GM12878 (cell line): ENCODE measurements around the gene SHISA6. TPM values are rescaled to one million over a fixed set of nuclear protein-coding genes. Genes with fewer than 3 reads are reported as not detected.

Source experiments
- ATAC-seq: fragments of 200-7000 bp; cut with Tn5 transposase; 3 replicates; pipeline ENCODE4 v1.9.1; 2020; ENCODE audit warnings: mild to moderate bottlenecking, moderate library complexity
- BruUV-seq: library from RNA; stranded (reverse); fragments of 400-500 nt; replicated peaks from 2 replicates; lab custom pipeline; 2021; lab: Mats Ljungman, UMichigan
- CTCF ChIA-PET: fragments of 300-600 bp; sonication (Branson Sonifier 250); formaldehyde crosslinking; extraction: SDS; loops from one replicate; lab custom pipeline; 2021; ENCODE audit warnings: inconsistent platforms; lab: Yijun Ruan, JAX
- POLR2A ChIA-PET: fragments of 350-600 bp; formaldehyde crosslinking; extraction: SDS; loops from one replicate; lab custom pipeline; 2021; ENCODE audit warnings: inconsistent platforms; lab: Charles Lee
- RAD21 ChIA-PET: fragments of 300-600 bp; sonication (Branson Sonifier 250); formaldehyde crosslinking; loops from one replicate; lab custom pipeline; 2023; ENCODE audit warnings: antibody characterized with exemption; ENCODE audit not compliant: unreplicated experiment; lab: Charles Lee
- SMC1A ChIA-PET: fragments of 300-600 bp; sonication (Branson Sonifier 250); formaldehyde crosslinking; loops from one replicate; lab custom pipeline; 2023; ENCODE audit not compliant: unreplicated experiment, uncharacterized antibody; lab: Charles Lee
- DNase-seq: peaks from one replicate; pipeline ENCODE4 v3.0.0-alpha.2; 2011; ENCODE audit warnings: low read depth, low spot score
- FAIRE-seq: peaks from 3 replicates; lab custom pipeline; 2011; peaks lifted over from hg19 to GRCh38; lab: Jason Lieb, UNC
- H2AFZ ChIP-seq: 2 replicates; pipeline ENCODE4 v1.6.0; 2011; ENCODE audit warnings: low read depth, low read length, control low read depth; ENCODE audit not compliant: control insufficient read depth
- H3K27ac ChIP-seq: 2 replicates; pipeline ENCODE4 v1.5.1; 2011; ENCODE audit warnings: control low read depth; ENCODE audit not compliant: control insufficient read depth, insufficient read depth
- H3K27me3 ChIP-seq, 2 experiments: replicated peaks in 1 of 2; 2 replicates each; pipeline versions ENCODE4 v1.6.0 to v1.6.1; 2011; ENCODE audit warnings: low read length in 1 of 2; ENCODE audit not compliant: control insufficient read depth in 2 of 2, insufficient read depth in 2 of 2
- H3K36me3 ChIP-seq, 2 experiments: 2 replicates each; pipeline ENCODE4 v1.5.1; 2011; ENCODE audit warnings: low read length in 1 of 2; ENCODE audit not compliant: control insufficient read depth in 2 of 2, insufficient read depth in 2 of 2
- H3K4me1 ChIP-seq: 2 replicates; pipeline ENCODE4 v1.6.1; 2011; ENCODE audit warnings: mild to moderate bottlenecking, low read length, moderate library complexity, mixed read lengths; ENCODE audit not compliant: control insufficient read depth, insufficient read depth
- H3K4me2 ChIP-seq: 2 replicates; pipeline ENCODE4 v1.6.0; 2011; ENCODE audit warnings: control low read depth; ENCODE audit not compliant: control insufficient read depth, insufficient read depth
- H3K4me3 ChIP-seq: fragments of 200-600 bp; sonication (generic); 2 replicates; pipeline ENCODE4 v1.5.1; 2016
- H3K79me2 ChIP-seq: 2 replicates; pipeline ENCODE4 v1.6.0; 2011; ENCODE audit warnings: low read length; ENCODE audit not compliant: control insufficient read depth, insufficient read depth
- H3K9ac ChIP-seq: 2 replicates; pipeline ENCODE4 v1.8.0; 2011; ENCODE audit warnings: low read length, control low read depth, mixed read lengths; ENCODE audit not compliant: control insufficient read depth, insufficient read depth
- H3K9me3 ChIP-seq: replicated peaks from 3 replicates; pipeline ENCODE4 v1.5.1; 2011; ENCODE audit warnings: mild to moderate bottlenecking, low read length; ENCODE audit not compliant: control insufficient read depth, insufficient read depth
- H4K20me1 ChIP-seq: 2 replicates; pipeline ENCODE4 v1.6.0; 2011; ENCODE audit not compliant: control insufficient read depth, insufficient read depth
- CUX1 ChIP-seq: IDR thresholded peaks from 2 replicates; pipeline ENCODE4 v1.6.1; 2012; ENCODE audit warnings: improper control_type of control experiment, low read depth, low read length; ENCODE audit not compliant: insufficient replicate concordance
- E2F4 ChIP-seq: IDR thresholded peaks from 2 replicates; pipeline ENCODE4 v1.6.1; 2012; ENCODE audit warnings: low read depth, low read length, improper control_type of control experiment
- ELK1 ChIP-seq: IDR thresholded peaks from 2 replicates; pipeline ENCODE4 v1.6.1; 2012; ENCODE audit warnings: low read depth, low read length, improper control_type of control experiment
- ESRRA ChIP-seq: IDR thresholded peaks from 2 replicates; pipeline ENCODE4 v1.6.1; 2012; ENCODE audit warnings: mild to moderate bottlenecking, low read length, improper control_type of control experiment
- MTA2 ChIP-seq: fragments of 450-650 bp; IDR thresholded peaks from 2 replicates; pipeline ENCODE4 v1.6.1; 2016; ENCODE audit warnings: low read depth, mild to moderate bottlenecking, moderate library complexity
- NFXL1 ChIP-seq: fragments of 450-650 bp; IDR thresholded peaks from 2 replicates; pipeline ENCODE4 v1.6.1; 2017; ENCODE audit warnings: antibody characterized with exemption, mild to moderate bottlenecking, borderline replicate concordance
- RB1 ChIP-seq: fragments of 450-650 bp; formaldehyde crosslinking; IDR thresholded peaks from 2 replicates; pipeline ENCODE4 v1.6.1; 2017; ENCODE audit warnings: mild to moderate bottlenecking, borderline replicate concordance
- SRF ChIP-seq, 2 experiments: IDR thresholded peaks; 2 replicates each; pipeline ENCODE4 v1.6.1; 2011; ENCODE audit warnings: low read depth in 2 of 2, low read length in 2 of 2, mild to moderate bottlenecking in 1 of 2, moderate library complexity in 1 of 2
- STAT1 ChIP-seq: fragments of 450-650 bp; conservative IDR thresholded peaks from 2 replicates; pipeline ENCODE4 v1.6.1; 2014; ENCODE audit warnings: antibody characterized with exemption, mild to moderate bottlenecking
- TAF1 ChIP-seq: IDR thresholded peaks from 2 replicates; pipeline ENCODE4 v1.6.1; 2011; ENCODE audit warnings: mild to moderate bottlenecking, low read depth, low read length, borderline replicate concordance
- YY1 ChIP-seq: IDR thresholded peaks from 2 replicates; pipeline ENCODE4 v1.6.1; 2011; ENCODE audit warnings: low read depth, mild to moderate bottlenecking, low read length
- ZBED1 ChIP-seq: IDR thresholded peaks from 2 replicates; pipeline ENCODE4 v1.6.1; 2016; ENCODE audit warnings: borderline replicate concordance
- ZNF217 ChIP-seq: fragments of 450-650 bp; IDR thresholded peaks from 2 replicates; pipeline ENCODE4 v1.6.1; 2017; ENCODE audit warnings: antibody characterized with exemption, mild to moderate bottlenecking
- ZNF384 ChIP-seq: IDR thresholded peaks from 2 replicates; pipeline ENCODE4 v1.6.1; 2012; ENCODE audit warnings: low read depth, mild to moderate bottlenecking, low read length, improper control_type of control experiment, borderline replicate concordance
- ZSCAN29 ChIP-seq: fragments of 450-650 bp; IDR thresholded peaks from 2 replicates; pipeline ENCODE4 v1.6.1; 2017; ENCODE audit warnings: mild to moderate bottlenecking, moderate library complexity
- WGBS: methylation state at CpG from one replicate; pipeline ENCODE4 v1.1.6; 2016; ENCODE audit warnings: low lambda C conversion rate; ENCODE audit not compliant: insufficient replicate concordance, insufficient coverage; ENCODE audit errors: missing lambda C conversion rate; 5-methylcytosine and 5-hydroxymethylcytosine counted together
- in situ Hi-C: fragments of 300-500 bp; cut with MboI; formaldehyde crosslinking; loops from 9 replicates; pipeline ENCODE4 v1.14.3; 2018; ENCODE audit warnings: mixed read lengths
- intact Hi-C: fragments of 100-400 bp; cut with micrococcal nuclease; formaldehyde crosslinking; loops from one replicate; pipeline ENCODE4 v1.14.2; 2022; ENCODE audit not compliant: unreplicated experiment
- polyA plus RNA-seq, 11 experiments: library from polyadenylated mRNA; depleted of rRNA in 4 of 11; unstranded in 6 of 11; stranded (reverse) in 5 of 11; fragments of >200 nt; fragmentation: Nextera tagmentation in 4 of 11; fragmentation: Illumina TruSeq in 1 of 11; extraction: Ambion mirVana in 4 of 11; extraction: Trizol in 1 of 11; gene quantifications; 1 replicate in 1 of 11; 2 replicates in 10 of 11; pipeline versions ENCODE4 v1.2.1 to v1.2.3, GENCODE V29; 2011 to 2016; ENCODE audit warnings: inconsistent platforms in 2 of 11, missing spikeins in 2 of 11, low read depth in 1 of 11
- total RNA-seq, 4 experiments: library from RNA; depleted of rRNA in 3 of 4; stranded (reverse); fragments of >200 nt in 3 of 4; fragmentation: Illumina TruSeq in 1 of 4; extraction: Trizol in 1 of 4; gene quantifications; 2 replicates each; pipeline versions ENCODE4 v1.2.1 to v1.2.3, GENCODE V29; 2013 to 2021

Gene SHISA6
- total and polyA plus RNA-seq, 10 of the 15 experiments (the other 5 are each of a cell fraction or from before 2014, with no cell fraction given) = not detected

GRCh38 chr17:11302401-11303186 lies 61.6 kb downstream of the SHISA6 start (continued):
- TF ChIP-seq RB1 (no peak), STAT1 (no peak)

GRCh38 chr17:11303773-11304394 lies 62.9 kb downstream of the SHISA6 start:
- no peaks in the 10 kb centered on the region for H3K36me3 ChIP-seq
- no peak overlapping the region for H3K4me3 ChIP-seq
- H3K27me3 ChIP-seq = no peaks in the 10 kb centered on the region
- H3K4me1 ChIP-seq = no peaks in the 10 kb centered on the region
- no peaks in the 10 kb centered on the region for H3K79me2 ChIP-seq
- ChIA-PET RAD21 (no interaction called here), SMC1A (no interaction called here), POLR2A (no interaction called here), CTCF (no interaction called here)
- DNase-seq = no peak
- no peak overlapping the region for H3K4me2 ChIP-seq
- H3K27ac ChIP-seq = no peak overlapping the region
- H4K20me1 ChIP-seq = no peaks in the 10 kb centered on the region
- no peak overlapping the region for H3K9ac ChIP-seq
- no peak overlapping the region for H2AFZ ChIP-seq
- FAIRE-seq = no peak
- WGBS = 37% methylated on average over 12 of the region's 12 CpGs
- intact Hi-C loops = no loop called here
- no peak for ATAC-seq
- no peaks in the 10 kb centered on the region; the same call in 2 of the 3 replicates for H3K9me3 ChIP-seq
- in situ Hi-C loops = loop anchor here (10.0 to 25.0 kb wide), 2 partner anchors 419 to 858 kb away; no protein-coding TSS in a partner anchor
- no TSS peak for BruUV-seq
- TF ChIP-seq E2F4 (no peak), ZBED1 (no peak), SRF (IDR thresholded peaks at IDR 0.05; ENCODE audit: low read depth in 2 of 2, low read length in 2 of 2) (no peak), NFXL1 (no peak), ELK1 (no peak), CUX1 (no peak), ZNF384 (no peak), ESRRA (no peak), ZNF217 (no peak), MTA2 (no peak), YY1 (no peak), ZSCAN29 (no peak), TAF1 (no peak)
